ENCODE data around the gene RAB3GAP2.
"Not testable (repeated sequence)": the region's sequence is repeated elsewhere in the genome, so short reads cannot be mapped to it uniquely, and the experiment has no call there.

Gene RAB3GAP2, protein sequence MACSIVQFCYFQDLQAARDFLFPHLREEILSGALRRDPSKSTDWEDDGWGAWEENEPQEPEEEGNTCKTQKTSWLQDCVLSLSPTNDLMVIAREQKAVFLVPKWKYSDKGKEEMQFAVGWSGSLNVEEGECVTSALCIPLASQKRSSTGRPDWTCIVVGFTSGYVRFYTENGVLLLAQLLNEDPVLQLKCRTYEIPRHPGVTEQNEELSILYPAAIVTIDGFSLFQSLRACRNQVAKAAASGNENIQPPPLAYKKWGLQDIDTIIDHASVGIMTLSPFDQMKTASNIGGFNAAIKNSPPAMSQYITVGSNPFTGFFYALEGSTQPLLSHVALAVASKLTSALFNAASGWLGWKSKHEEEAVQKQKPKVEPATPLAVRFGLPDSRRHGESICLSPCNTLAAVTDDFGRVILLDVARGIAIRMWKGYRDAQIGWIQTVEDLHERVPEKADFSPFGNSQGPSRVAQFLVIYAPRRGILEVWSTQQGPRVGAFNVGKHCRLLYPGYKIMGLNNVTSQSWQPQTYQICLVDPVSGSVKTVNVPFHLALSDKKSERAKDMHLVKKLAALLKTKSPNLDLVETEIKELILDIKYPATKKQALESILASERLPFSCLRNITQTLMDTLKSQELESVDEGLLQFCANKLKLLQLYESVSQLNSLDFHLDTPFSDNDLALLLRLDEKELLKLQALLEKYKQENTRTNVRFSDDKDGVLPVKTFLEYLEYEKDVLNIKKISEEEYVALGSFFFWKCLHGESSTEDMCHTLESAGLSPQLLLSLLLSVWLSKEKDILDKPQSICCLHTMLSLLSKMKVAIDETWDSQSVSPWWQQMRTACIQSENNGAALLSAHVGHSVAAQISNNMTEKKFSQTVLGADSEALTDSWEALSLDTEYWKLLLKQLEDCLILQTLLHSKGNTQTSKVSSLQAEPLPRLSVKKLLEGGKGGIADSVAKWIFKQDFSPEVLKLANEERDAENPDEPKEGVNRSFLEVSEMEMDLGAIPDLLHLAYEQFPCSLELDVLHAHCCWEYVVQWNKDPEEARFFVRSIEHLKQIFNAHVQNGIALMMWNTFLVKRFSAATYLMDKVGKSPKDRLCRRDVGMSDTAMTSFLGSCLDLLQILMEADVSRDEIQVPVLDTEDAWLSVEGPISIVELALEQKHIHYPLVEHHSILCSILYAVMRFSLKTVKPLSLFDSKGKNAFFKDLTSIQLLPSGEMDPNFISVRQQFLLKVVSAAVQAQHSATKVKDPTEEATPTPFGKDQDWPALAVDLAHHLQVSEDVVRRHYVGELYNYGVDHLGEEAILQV (N-terminal part only)

DNA sequence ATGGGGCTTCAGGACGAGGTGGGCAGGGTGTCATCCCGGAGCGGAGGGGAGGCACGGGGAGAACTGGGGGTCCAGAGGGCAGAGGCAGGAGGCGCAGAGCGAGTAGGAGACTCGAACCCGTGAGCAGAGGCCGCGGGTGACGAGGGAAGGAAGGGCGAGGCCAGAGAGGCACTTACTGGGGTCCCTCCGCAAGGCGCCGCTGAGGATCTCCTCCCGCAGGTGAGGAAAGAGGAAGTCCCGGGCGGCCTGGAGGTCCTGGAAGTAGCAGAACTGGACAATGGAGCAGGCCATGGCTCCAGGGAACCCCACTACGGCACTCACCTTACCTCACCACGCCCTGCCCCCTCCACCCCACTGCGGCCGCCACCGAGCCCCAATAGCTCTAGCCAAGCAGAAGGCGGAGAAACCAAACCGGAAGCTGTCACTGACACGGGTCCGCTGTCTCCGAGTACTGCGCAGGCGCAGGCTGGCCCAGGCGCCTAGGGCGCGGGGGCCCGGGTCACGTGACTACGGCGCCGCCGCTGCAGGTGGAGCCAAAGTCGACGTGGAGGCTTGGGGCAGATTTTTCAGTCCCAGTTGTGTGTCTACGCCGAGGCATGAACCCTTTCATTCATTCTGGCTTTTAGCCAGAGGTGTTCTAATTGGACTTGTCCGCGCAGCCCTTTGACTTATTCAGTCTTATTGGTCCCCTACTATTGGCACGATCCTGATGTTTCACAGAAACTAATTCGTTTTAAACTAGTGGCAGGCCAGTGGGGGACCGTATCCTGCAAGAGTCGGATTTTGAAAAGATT, at the start of gene RAB3GAP2:
Gene RAB3GAP2 (minus strand): TSS at position 407 of the 794 bp plus-strand sequence. CDS start 116 bp downstream, at position 291.
- peak; percentile 92 for DNase-seq

DNA sequence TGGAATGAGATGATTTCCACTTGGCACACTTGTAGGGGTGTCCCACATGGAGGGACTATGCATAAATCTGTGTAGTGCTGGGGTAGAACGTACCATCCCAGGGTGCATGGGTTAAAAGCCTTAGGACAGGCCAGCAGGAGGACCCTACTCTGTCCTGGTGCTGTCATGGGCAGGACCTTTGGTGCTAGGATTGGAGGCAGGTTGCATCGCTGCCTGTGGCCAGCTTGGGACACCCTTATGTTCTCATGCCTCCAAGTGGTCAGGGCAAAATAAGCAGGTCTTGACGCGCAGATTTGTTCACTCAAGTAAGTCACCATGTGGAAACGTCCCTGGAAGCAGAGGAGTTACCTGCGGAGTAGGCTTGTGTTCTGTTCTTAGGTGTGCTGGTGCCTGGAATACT, 49.5 kb upstream of the RAB3GAP2 start:
- DNase-seq: no peak

DNA sequence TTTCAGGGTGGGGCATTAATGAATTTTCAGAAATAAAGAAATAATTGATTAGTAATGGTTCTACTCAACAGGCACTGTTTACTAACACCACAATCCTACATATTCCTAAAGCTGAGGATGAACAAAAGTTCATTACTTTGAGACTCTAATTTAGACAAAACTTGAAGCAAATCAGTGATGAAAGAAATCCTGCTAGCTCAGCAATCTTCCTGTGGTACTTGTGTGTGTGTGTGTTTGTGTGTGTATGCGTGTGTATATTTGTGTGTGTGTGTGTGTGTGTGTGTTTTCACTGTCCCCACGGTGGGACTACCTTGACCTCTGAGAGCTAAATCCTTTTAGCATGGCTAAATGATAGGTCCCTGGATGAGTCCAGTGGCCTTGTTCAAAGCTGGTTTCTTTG, 48.5 kb upstream of the RAB3GAP2 start:
- DNase-seq: no peak

DNA sequence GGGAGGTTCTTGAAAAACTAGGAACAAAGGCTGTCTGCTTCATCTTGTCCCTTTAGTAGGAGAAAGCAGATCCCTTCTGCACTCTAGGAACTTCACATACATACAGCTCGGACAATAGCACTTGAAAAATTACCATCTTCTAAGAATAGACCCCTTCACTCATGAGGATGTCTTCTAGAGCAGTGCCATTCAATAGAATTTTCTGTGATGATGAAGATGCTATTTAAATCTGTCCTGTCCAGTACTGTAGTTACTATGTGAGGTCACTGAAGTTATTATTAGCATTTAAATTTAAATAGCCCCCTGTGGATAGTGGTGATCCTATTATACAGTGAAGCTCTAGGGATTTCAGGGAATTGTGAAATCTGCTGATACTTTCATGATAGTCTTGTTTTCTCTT, 46.4 kb upstream of the RAB3GAP2 start:
- DNase-seq: no peak

DNA sequence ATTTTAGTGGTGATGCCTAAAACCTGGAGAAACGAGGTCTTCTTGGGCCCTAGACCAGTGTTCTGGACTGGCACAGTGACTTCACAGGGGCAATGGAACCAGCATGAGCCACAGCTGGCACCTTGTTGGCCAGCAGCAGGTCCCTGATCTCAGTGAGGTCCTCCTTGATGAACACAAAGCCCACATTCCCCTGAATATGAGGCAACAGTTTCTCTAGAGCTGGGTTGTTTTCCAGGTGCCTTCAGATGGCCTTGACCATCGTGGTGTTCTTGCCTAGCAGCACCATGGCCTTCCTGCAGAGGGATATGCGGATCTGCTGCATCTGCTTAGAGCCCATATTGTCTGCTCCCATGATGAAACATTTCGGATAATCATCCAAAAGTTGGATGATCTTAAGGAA, 44.9 kb upstream of the RAB3GAP2 start:
- no peak for DNase-seq

DNA sequence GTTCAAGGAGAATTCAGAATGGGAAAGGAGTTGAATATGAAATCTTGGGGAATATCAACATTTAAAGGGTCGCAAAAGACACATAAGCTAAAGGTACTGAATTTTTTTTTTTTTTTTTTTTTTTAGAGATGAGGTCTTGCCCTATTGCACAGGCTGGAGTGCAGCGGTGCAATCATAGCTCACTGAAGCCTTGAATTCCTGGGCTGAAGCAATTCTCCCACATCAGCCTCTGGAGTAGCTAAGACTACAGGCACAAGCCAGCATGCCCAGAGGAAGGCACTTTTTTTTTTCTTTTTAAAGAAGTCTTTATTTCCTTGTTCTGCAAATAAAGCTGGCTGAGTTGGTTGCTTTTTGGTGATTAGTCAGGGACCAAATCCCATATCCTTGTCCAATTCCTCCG, 44.1 kb upstream of the RAB3GAP2 start:
- no peak for DNase-seq

DNA sequence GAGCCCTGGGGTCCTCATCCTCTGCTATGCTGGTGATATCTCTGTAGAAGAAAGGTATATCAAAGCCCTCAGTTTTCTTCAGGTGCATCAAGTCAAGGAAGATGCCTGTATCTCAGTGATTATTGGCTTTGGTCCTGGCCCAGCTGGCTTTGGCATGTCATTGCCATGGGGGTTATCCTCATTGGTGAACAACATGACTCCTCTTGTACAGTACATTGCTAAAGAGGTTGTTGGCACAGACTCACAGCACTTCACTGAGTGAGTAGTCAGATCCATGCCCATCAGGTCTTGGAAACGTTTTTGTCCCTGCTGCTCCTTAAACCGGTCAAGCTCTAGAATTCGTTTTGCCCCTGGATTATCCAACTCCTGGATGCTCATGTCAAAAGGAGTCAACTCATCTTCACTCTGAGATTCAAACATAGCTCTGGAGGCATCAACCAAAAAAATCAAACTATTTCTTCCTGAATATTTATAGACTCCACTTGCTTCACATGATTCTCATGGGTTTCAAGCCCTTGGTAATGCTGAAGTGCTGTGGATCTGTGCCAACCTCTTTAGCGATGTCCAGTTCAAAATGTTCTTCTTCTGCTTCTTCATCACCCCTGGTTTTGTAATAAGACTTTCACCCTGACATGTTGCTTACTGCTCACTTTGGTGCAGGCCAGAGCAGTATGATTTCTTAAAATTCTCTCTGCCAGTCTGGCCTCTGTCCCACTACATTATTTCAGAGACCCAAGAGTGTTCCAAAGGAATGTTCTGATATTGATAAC, 43.0 kb upstream of the RAB3GAP2 start:
- no peak for DNase-seq

DNA sequence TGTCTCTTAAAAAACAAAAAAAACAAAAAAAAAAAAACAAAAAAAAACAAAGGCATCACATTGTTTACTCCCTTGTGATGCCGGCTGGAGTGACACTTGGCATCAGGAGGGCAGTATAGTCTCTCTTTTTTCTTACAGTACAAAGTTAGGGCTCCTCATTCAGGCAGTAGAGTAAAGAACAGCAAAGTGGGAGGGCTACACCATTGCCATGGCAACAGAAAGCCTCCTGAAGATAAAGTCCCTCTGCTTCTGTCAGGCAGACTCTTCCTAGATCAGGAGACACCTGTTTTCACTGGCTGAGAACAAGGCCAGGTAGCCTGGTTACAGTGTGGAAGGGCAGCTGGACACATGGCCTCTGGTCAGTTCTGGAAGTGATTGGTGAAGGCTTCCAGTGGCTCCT, 41.3 kb upstream of the RAB3GAP2 start:
- no peak for DNase-seq

DNA sequence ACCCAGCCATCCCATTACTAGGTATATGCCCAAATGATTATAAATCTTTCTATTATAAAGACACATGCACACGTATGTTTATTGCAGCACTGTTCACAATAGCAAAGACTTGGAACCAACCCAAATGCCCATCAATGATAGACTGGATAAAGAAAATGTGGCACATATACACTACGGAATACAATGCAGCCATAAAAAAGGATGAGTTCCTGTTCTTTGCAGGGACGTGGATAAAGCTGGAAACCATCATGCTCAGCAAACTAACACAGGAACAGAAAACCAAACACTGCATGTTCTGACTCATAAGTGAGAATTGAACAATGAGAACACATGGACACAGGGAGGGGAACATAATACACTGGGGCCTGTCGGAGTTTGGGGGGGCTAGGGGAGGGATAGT, 37.9 kb upstream of the RAB3GAP2 start:
- not testable (repeated sequence) for DNase-seq

DNA sequence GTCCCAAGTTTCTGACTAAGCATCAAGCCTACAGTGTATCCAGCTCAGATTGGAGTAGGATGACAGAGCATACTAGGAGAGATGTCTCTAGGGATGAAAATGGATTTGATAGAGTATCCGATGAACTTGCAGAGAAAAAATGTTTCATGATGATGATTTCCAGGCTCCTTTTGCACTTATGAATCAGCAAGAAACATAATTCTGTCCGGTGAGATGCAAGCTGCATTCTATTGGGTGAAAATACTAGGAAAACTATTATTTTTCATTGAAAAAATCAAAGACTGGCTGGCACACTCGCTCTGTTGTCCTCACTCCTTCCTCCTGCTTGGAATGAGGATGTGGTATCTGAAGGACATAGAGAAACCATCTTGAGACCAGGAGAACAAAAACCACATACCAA, 35.4 kb upstream of the RAB3GAP2 start:
- no peak for DNase-seq

DNA sequence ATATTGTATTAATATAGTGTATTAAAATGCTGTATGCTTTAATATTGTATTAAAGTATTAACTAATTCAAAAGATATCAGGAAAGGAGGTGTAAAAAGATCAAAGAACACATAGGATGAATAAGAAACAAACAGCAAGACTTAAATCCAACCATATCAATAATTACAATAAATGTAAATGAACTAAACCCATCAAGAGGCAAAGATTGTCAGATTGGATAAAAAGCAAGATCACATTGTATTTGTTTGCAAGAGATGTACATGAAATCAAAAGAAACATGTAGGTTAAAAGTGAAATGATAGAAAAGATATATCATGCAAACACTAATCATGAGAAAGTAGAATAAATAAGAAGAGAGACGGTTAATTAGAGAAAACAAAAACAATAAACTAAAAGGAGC, 34.1 kb upstream of the RAB3GAP2 start:
- DNase-seq: no peak

DNA sequence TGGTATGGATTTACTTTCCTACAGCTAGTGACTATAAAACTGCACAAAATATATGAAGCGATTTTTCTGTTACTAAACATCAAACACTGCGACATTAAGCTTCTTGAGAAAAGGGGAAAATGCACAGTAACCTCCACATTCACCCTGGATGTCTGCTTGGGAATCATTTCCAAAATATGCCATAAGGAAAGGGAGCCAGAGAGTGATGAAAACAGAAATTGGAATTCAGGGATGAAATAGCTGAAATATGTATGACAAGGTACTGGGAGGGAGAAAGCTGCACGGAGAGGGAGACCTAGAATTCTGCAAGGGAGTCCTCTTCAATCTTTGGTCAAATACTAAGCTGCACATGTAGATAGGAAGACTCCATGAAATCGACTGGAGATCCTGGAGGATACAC, 31.6 kb upstream of the RAB3GAP2 start:
- DNase-seq: no peak

DNA sequence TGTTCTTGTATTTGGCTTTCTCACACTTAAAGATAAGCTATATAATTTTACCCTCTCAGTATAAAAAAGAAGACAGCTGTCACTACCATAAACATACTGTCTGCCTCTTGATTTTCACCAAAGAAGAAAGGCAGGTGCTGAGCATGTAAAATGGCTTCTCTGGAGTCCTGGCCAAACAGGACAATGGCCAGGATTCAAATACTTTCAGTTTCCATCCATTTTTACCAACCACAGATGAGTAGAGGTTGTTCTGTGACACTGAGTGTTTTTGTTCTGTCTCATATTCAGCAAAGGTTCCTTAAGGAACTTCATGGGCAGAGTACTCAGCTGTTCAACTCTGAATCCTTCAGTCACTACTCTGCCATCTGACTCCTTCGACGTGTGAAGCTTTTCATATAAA, 29.4 kb upstream of the RAB3GAP2 start:
- DNase-seq: no peak

DNA sequence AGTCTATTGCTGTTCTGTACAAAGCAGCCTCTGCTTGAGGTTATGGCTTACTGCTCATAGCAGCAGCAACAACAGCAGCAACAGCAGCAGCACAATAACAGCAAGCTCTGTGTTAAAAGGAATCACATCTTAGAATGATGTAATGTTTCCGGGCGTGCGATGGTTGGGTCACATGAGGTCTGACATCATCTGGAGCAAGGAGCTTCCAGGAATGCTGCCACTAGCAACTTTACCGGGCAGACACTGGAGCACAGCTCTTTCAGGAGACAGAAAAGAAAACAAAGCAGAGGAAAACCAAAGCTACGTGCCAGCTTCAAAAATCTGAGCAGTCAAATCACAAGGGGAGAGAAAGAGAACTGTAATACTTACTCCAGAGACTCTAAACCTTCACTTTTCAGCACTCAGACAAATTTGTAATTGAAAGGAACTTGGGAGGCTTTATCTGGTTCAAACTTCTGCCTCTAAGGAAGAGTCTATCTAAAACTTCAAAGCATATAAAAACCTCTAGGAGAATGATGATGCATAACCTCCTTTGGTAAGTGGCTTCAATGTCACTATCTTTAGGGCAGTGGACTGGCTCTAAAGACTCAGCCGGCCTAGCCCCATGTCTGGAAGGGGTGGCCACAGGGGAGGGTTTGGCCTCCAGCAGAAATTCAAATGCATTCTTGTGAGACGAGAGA, 28.3 kb upstream of the RAB3GAP2 start:
- DNase-seq: peak; percentile 25

DNA sequence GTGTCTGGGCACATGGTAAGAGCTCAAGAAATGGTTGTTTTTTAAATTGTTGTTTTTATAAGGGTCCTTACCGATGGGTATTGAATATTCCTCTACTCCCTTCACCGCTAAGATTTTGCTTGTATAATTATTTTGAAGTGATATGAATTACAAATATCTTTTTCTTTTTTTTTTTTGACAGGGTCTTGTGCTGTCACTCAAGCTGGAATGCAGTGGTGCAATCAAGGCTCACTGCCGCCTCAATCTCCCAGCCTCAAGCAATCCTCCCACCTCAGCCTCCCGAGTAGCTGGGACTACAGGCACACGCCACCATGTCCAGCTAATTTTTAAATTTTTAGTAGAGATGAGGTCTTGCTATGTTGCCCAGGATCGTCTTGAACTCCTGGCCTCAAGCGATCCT, 27.1 kb upstream of the RAB3GAP2 start:
- DNase-seq: no peak

DNA sequence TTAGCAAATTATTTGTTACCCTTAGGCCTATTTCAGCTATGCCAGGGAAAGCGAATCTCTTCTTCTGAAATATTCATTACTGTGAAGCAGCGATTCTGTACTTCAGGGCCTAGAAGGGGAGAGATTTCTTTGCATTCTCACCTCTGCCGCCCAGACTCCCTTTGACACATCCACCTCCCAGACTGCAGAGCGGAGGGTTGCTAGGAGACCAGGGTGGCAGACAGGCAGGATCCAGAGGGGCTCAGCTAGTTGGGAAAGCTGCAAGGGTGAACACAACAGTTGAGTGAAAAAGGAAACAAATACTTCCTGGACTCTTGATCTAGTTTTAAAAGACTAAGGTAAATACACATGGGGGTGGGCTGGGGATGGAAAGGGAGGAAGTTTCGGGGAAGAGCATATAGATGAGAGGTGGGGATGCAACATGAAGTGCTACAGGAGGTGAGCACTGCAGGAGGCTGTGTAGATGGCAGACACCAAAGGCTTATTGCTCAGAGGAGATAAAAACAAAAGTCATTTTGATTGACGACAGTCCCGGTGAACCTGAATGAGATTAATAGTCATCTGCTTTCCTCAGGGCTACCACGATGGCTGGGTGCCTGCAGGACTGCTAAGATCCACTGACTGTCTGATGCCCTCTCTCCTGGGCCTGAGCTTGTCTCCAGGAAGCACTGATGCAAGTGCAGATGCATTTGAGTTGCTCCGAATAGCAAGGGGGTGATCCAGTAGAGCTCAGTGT, 26.4 kb upstream of the RAB3GAP2 start:
- no peak for DNase-seq

DNA sequence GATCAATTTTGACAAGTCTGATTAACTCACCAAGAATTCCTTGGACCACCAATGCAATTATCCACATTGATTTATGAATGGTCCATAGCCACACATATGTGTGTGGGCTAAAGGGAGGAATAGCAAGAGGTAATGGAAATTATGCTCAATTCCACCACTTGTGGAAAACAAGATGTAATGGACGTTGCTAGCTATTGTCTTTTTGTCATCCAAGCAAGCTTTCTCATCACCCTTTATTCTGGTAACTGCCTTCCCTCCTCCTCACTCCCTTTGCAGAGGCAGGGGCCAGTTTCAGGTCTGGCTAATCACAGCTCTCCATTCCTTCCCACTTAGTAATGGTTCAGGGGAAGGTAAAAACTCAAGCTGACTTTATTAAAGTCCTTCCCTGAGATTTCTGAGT, 24.7 kb upstream of the RAB3GAP2 start:
- DNase-seq: no peak

DNA sequence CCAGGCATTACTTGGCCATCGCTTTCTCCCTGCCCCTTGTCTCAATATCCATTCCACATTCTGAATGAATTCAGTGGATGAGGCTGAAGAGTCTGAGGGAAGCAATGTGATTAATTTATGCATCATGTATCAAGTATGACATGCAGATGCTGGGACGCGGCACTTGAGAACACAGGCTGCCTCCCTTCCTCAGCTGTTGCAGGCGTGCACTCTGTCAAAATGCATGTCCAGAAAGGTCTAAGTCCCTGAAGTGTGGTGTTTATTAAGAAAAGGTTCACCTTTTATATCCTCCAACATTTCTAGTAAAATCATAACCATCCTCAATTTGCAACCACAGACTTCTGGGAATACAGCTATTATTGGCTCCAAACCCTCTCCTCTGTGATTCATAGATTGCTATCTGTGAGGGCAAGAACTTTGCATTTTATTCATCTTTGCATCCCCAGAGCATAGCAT, 22.6 kb upstream of the RAB3GAP2 start:
- no peak for DNase-seq

DNA sequence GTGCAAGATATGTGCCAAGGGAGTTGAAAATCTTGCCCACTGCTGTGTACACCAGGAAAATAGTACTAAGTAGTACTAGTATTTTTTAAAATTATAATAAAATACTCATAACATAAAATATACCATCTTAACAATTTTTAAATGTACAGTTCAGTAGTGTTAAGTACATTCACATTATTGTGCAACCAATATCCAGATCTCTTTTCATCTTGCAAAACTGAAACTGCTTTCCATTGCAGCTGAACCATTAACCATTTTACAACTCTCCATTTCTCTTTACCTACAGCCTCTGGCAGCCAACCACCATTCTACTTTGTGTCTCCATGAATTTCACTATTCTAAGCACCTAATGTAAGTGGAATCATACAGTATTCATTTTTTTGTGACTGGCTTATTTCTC, 19.3 kb upstream of the RAB3GAP2 start:
- no peak for DNase-seq

DNA sequence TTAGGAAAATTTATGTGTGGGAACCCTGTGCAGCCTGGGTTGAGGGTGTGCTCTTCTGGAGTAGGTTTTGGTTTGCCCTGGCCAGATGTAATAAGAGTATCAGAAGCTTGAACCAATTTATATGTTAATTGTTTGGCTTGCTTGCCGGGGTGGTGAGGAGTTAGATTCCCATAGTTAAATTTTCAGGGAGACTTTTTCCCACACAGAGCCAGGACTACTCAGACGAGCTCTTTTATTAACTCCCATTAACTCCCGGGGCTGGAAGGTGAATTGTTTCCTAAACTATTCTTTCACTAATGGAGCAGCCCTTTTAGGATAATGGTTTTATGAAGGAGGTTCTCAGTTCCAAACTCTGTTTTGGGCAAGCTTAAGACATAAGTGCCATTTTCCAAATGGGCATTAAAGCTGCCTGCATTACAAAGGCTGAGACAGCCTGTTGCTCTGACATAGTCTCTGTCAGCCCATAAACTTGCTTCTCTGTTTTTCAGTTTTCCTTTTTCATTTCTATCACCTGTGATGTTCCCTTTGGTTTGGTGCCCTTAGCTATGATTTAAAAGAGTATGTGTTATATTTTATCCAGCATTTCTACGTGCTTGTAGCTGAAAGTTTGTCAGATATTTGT, 18.0 kb upstream of the RAB3GAP2 start:
- DNase-seq: no peak

Data from DMS 273 treated with DMSO at 0.1 percent for 48 hours (cell line).